Endothelial cell of umbilical vein (primary cell): ENCODE data around the gene TCN2. TPM values are rescaled to one million over a fixed set of nuclear protein-coding genes. Genes with fewer than 3 reads are reported as not detected.

Experiments used
- BruUV-seq: library from RNA; stranded (reverse); fragments of 400-500 nt; replicated peaks from 2 replicates; lab custom pipeline; 2021; lab: Mats Ljungman, UMichigan
- CTCF ChIA-PET: fragments of 300-600, 350-600 bp; sonication (Branson Sonifier 250); formaldehyde crosslinking; loops from one replicate; lab custom pipeline; 2021; ENCODE audit warnings: antibody characterized with exemption, inconsistent platforms; lab: Charles Lee
- POLR2A ChIA-PET: fragments of 300-600, 350-600 bp; sonication (Branson Sonifier 250); formaldehyde crosslinking; loops from one replicate; lab custom pipeline; 2021; ENCODE audit warnings: antibody characterized with exemption, inconsistent platforms; lab: Charles Lee
- DNase-seq: peaks from one replicate; pipeline ENCODE4 v3.0.0-alpha.2; 2011; ENCODE audit warnings: low read depth, low spot score
- FAIRE-seq: peaks from 2 replicates; lab custom pipeline; 2011; peaks lifted over from hg19 to GRCh38; lab: Jason Lieb, UNC
- H2AFZ ChIP-seq: 2 replicates; pipeline ENCODE4 v1.6.0; 2012; ENCODE audit warnings: low read depth, low read length, control low read depth, inconsistent platforms
- H3K27ac ChIP-seq: 2 replicates; pipeline ENCODE4 v1.5.1; 2011; ENCODE audit warnings: low read depth, mild to moderate bottlenecking, control low read depth, low read length, moderate library complexity; ENCODE audit not compliant: insufficient read depth
- H3K27me3 ChIP-seq, 2 experiments: 2 replicates each; pipeline versions ENCODE4 v1.6.0 to v1.6.1; 2011; ENCODE audit warnings: low read length in 2 of 2, mixed read lengths in 1 of 2; ENCODE audit not compliant: control insufficient read depth in 2 of 2, insufficient read depth in 2 of 2
- H3K36me3 ChIP-seq, 2 experiments: 2 replicates in 1 of 2; 3 replicates in 1 of 2; pipeline ENCODE4 v1.5.1; 2011; ENCODE audit warnings: low read length in 2 of 2, mild to moderate bottlenecking in 1 of 2, moderate library complexity in 1 of 2; ENCODE audit not compliant: control insufficient read depth in 2 of 2, insufficient read depth in 2 of 2; ENCODE audit errors: extremely low read depth in 1 of 2
- H3K4me1 ChIP-seq: 3 replicates; pipeline ENCODE4 v1.5.1; 2011; ENCODE audit warnings: mild to moderate bottlenecking, low read length; ENCODE audit not compliant: control insufficient read depth, insufficient read depth; ENCODE audit errors: extremely low read depth
- H3K4me2 ChIP-seq: 2 replicates; pipeline ENCODE4 v1.6.1; 2011; ENCODE audit warnings: low read length, control low read depth, mixed read lengths; ENCODE audit not compliant: insufficient read depth
- H3K4me3 ChIP-seq, 3 experiments: fragments of 200-600 bp in 1 of 3; sonication (generic), shearing (Covaris generic) in 1 of 3; replicated peaks in 1 of 3; 2 replicates each; pipeline ENCODE4 v1.5.1; 2011 to 2016; ENCODE audit warnings: control low read depth in 3 of 3, low read length in 3 of 3, mild to moderate bottlenecking in 2 of 3, inconsistent platforms in 1 of 3, low read depth in 1 of 3, moderate library complexity in 1 of 3; ENCODE audit not compliant: insufficient read depth in 1 of 3
- H3K79me2 ChIP-seq: 2 replicates; pipeline ENCODE4 v1.6.0; 2012; ENCODE audit warnings: low read length, inconsistent platforms; ENCODE audit not compliant: control insufficient read depth, insufficient read depth
- H3K9ac ChIP-seq: replicated peaks from 2 replicates; pipeline ENCODE3; 2011; ENCODE audit warnings: low read length, control low read depth; ENCODE audit not compliant: insufficient read depth; ENCODE audit errors: extremely low read depth
- H3K9me1 ChIP-seq: replicated peaks from 3 replicates; pipeline ENCODE4 v1.6.0; 2011; ENCODE audit warnings: mild to moderate bottlenecking, low read length; ENCODE audit not compliant: control insufficient read depth, insufficient read depth; ENCODE audit errors: extremely low read depth
- H3K9me3 ChIP-seq: replicated peaks from 2 replicates; pipeline ENCODE4 v1.5.1; 2012; ENCODE audit warnings: low read length, inconsistent platforms; ENCODE audit not compliant: control insufficient read depth, insufficient read depth
- H4K20me1 ChIP-seq: replicated peaks from 2 replicates; pipeline ENCODE3; 2011; ENCODE audit warnings: mild to moderate bottlenecking, low read length; ENCODE audit not compliant: control insufficient read depth, insufficient read depth; ENCODE audit errors: extremely low read depth
- EZH2 ChIP-seq: IDR thresholded peaks from 2 replicates; pipeline ENCODE4 v1.6.1; 2012; ENCODE audit warnings: borderline replicate concordance, low read depth, mild to moderate bottlenecking, moderate library complexity, low read length, inconsistent platforms; ENCODE audit not compliant: severe bottlenecking
- FOS ChIP-seq: IDR thresholded peaks from 2 replicates; pipeline ENCODE4 v1.6.1; 2011; ENCODE audit warnings: mild to moderate bottlenecking, low read length, moderate library complexity, borderline replicate concordance; ENCODE audit not compliant: insufficient read depth
- GATA2 ChIP-seq: IDR thresholded peaks from 2 replicates; pipeline ENCODE4 v1.7.0; 2011; ENCODE audit warnings: low read depth, mild to moderate bottlenecking, moderate library complexity, mixed read lengths, low read length; ENCODE audit not compliant: insufficient read length, insufficient read depth
- JUN ChIP-seq: IDR thresholded peaks from 2 replicates; pipeline ENCODE4 v1.6.1; 2011; ENCODE audit warnings: borderline replicate concordance, low read depth; ENCODE audit not compliant: insufficient read length, insufficient read depth
- MYC ChIP-seq: IDR thresholded peaks from one replicate; pipeline ENCODE4 v1.6.1; 2011; ENCODE audit warnings: mild to moderate bottlenecking, low read depth, low read length
- POLR2A ChIP-seq: IDR thresholded peaks from 2 replicates; pipeline ENCODE4 v1.6.1; 2012; ENCODE audit warnings: low read depth, mild to moderate bottlenecking, control low read depth, low read length
- POLR2AphosphoS5 ChIP-seq: IDR thresholded peaks from 2 replicates; pipeline ENCODE4 v1.6.1; 2012; ENCODE audit warnings: low read depth, mild to moderate bottlenecking, control low read depth, low read length, moderate library complexity; ENCODE audit not compliant: insufficient read depth
- dilution Hi-C: fragments of 300-500 bp; cut with MboI; formaldehyde crosslinking; loops from one replicate; pipeline ENCODE4 v1.15.0; 2019; ENCODE audit warnings: low sequenced_read_pairs; ENCODE audit not compliant: extremely low pct_ligation_motif_present
- intact Hi-C: fragments of 100-400 bp; cut with micrococcal nuclease; formaldehyde crosslinking; loops from one replicate; pipeline ENCODE4 v1.10.0; 2022
- polyA plus RNA-seq, 4 experiments: library from polyadenylated mRNA; depleted of rRNA in 3 of 4; stranded (reverse) in 3 of 4; unstranded in 1 of 4; fragments of >200 nt; gene quantifications; 2 replicates each; pipeline versions ENCODE4 v1.2.1 to v1.2.3, GENCODE V29; 2011 to 2012; ENCODE audit warnings: missing spikeins in 1 of 4
- total RNA-seq: library from RNA; stranded (reverse); gene quantifications from 2 replicates; pipeline ENCODE4 v1.2.3, GENCODE V29; 2021
- TF ChIP-seq, protein P1 (sequence below), 2 donors: IDR thresholded peaks; 1 replicate in 1 of 2; 2 replicates in 1 of 2; pipeline ENCODE4 v1.5.1; 2011; ENCODE audit warnings: low read length in 2 of 2, mild to moderate bottlenecking in 2 of 2, moderate library complexity in 2 of 2, control low read depth in 1 of 2, inconsistent platforms in 1 of 2, low read depth in 1 of 2; ENCODE audit not compliant: insufficient read depth in 1 of 2; ENCODE audit errors: extremely low read depth in 1 of 2
- TF ChIP-seq, protein P2 (sequence below): IDR thresholded peaks from 2 replicates; pipeline ENCODE4 v1.6.1; 2011; ENCODE audit not compliant: insufficient read depth, insufficient read length

TCN2 gene
- total and polyA plus RNA-seq, 2 donors (not counting 3 experiments of a cell fraction or from before 2014, with no cell fraction given): 80.6 to 188 TPM

DNA sequence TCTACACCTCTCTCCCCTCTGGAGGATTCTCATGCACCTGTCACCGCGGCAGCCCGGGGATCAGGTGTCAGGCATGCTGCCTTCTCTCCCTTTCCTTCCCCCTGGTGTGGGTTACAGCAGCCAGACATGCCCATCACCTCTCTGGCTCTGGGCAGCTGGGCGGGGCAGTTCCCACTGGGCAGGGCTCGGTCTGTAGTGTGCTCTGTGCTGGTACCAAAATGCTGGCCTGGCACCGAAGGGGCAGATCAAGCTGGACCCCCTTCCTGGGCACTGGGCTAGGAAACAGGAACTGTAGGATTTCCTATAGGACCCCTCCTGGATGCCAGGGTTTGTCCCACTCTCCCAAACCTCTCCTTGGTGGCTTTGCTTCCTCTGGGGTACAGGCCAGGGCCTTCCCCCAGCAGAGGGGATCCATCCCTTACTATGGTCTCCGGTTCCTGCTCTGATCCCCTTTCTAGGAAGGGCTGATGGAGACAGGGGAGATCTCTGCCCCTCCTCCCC, 33.3 kb upstream of the TCN2 start:
- no peak overlapping the region for H2AFZ ChIP-seq
- POLR2A ChIA-PET: no interaction called here
- TF ChIP-seq JUN (no peak), POLR2AphosphoS5 (no peak), FOS (no peak), MYC (no peak), GATA2 (no peak), POLR2A (no peak), EZH2 (no peak)
- TF ChIP-seq, protein P1, sequence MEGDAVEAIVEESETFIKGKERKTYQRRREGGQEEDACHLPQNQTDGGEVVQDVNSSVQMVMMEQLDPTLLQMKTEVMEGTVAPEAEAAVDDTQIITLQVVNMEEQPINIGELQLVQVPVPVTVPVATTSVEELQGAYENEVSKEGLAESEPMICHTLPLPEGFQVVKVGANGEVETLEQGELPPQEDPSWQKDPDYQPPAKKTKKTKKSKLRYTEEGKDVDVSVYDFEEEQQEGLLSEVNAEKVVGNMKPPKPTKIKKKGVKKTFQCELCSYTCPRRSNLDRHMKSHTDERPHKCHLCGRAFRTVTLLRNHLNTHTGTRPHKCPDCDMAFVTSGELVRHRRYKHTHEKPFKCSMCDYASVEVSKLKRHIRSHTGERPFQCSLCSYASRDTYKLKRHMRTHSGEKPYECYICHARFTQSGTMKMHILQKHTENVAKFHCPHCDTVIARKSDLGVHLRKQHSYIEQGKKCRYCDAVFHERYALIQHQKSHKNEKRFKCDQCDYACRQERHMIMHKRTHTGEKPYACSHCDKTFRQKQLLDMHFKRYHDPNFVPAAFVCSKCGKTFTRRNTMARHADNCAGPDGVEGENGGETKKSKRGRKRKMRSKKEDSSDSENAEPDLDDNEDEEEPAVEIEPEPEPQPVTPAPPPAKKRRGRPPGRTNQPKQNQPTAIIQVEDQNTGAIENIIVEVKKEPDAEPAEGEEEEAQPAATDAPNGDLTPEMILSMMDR (IDR thresholded peaks at IDR 0.05; ENCODE audit: extremely low read depth in 1 of 2, insufficient read depth in 1 of 2, low read depth in 1 of 2, low read length in 2 of 2): no peak
- TF ChIP-seq, protein P2, sequence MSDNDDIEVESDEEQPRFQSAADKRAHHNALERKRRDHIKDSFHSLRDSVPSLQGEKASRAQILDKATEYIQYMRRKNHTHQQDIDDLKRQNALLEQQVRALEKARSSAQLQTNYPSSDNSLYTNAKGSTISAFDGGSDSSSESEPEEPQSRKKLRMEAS: no peak
- no peak for FAIRE-seq
- no peaks in the 10 kb centered on the region for H3K9me3 ChIP-seq
- no TSS peak for BruUV-seq
- peaks cover 0 to 15% of the 10 kb centered on the region in 2 experiments for H3K36me3 ChIP-seq
- no peaks in the 10 kb centered on the region for H4K20me1 ChIP-seq
- no peaks in the 10 kb centered on the region for H3K79me2 ChIP-seq
- DNase-seq: no peak
- intact Hi-C loops (no loop called here), dilution Hi-C loops (no loop called here)
- H3K4me2 ChIP-seq: no peak overlapping the region
- no peak overlapping the region for H3K9ac ChIP-seq
- no peak overlapping the region for H3K4me3 ChIP-seq
- no peaks in the 10 kb centered on the region for H3K9me1 ChIP-seq
- no peak overlapping the region for H3K27ac ChIP-seq
- no peaks in the 10 kb centered on the region for H3K4me1 ChIP-seq
- CTCF ChIA-PET: interaction anchor here (1.1 kb wide), 1 partner anchor 182 kb away, joined by 3 read pairs; no protein-coding TSS in a partner anchor
- peaks cover 0 to 5% of the 10 kb centered on the region in 2 experiments for H3K27me3 ChIP-seq
